22Rv1 (cell line): ENCODE results near the gene MIF.

Source experiments
- ZFX ChIP-seq: fragments of 450-650 bp; IDR thresholded peaks from 2 replicates; pipeline ENCODE4 v1.6.1; 2017; ENCODE audit warnings: antibody characterized with exemption, borderline replicate concordance
- TF ChIP-seq, protein P1 (sequence below): fragments of 450-650 bp; IDR thresholded peaks from 2 replicates; pipeline ENCODE4 v1.5.1; 2017; ENCODE audit warnings: mild to moderate bottlenecking

DNA sequence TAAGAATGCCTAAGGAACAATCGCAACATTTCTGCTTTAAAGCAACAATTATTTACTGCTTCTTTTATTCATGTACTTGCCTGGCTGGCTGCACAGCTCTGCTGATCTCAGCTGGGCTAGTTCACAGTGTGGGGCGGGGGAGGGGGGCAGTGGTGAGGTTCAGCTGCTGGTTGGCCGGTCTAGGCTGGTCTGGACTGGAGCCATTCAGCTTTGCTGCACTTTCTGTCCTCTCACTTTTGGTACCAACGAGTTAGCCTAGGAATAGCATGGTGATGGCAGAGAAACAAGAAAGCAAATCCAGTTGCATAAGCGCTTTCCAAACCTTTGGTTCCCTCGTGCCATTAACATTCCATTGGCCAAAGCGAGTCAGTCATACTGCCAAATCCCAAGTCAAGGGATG, 16.0 kb upstream of the MIF start:
- TF ChIP-seq, protein P1, sequence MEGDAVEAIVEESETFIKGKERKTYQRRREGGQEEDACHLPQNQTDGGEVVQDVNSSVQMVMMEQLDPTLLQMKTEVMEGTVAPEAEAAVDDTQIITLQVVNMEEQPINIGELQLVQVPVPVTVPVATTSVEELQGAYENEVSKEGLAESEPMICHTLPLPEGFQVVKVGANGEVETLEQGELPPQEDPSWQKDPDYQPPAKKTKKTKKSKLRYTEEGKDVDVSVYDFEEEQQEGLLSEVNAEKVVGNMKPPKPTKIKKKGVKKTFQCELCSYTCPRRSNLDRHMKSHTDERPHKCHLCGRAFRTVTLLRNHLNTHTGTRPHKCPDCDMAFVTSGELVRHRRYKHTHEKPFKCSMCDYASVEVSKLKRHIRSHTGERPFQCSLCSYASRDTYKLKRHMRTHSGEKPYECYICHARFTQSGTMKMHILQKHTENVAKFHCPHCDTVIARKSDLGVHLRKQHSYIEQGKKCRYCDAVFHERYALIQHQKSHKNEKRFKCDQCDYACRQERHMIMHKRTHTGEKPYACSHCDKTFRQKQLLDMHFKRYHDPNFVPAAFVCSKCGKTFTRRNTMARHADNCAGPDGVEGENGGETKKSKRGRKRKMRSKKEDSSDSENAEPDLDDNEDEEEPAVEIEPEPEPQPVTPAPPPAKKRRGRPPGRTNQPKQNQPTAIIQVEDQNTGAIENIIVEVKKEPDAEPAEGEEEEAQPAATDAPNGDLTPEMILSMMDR, result no peak
- TF ChIP-seq ZFX, result no peak
